DMS79 (cell line): Measurements from ENCODE around the gene CDC34.

Experiments used
- DNase-seq: peaks from one replicate; lab custom pipeline; 2025; lab: John Stamatoyannopoulos, UW

The CDC34 gene

DNA sequence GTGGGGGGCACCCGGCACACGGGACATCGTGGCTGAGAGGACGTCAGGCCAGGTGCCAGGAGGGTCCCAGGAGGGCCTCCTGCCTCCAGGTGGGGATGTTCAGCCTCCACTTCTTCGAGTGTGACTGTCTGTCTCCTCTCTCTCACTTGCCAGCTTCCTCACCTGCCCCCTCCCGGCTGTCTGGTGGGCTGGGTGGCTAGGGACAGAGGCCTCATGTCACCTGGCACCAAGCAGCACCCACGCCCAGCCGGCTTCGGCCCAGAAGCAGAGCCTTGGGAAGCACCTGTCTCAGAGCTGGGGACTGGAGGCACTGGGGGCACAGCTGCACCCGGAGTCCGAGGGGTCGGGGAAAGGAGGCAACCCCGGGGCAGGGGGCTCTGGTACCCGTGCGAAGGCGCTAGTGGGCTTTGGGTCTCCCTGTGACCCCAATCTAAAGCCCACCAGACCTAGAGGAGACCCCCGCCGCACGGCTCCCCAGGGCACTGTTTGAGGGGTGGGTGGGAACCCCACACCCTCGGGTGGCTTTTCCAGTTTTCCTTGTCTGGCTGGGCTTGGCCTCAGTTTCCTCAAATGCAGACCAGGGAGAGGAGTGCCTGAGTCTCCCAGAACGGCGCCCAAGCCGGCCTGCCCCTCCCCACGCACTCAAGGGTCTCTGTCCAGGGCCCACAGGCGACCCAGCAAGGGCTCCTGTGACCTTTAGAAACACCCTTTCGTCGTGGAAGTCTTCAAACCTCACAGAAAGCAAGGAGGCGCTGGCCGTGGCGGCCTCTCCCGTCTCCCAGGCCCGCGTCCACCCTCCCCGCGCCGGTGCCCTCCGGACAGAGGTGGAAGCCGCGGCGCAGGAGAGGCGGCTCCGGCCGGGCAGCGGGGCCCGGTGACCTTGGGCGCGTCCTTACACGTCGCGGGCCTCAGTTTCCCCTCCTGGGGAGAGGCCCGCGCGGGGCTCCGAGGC is 57.5 kb downstream of the CDC34 start:
- no peak for DNase-seq

DNA sequence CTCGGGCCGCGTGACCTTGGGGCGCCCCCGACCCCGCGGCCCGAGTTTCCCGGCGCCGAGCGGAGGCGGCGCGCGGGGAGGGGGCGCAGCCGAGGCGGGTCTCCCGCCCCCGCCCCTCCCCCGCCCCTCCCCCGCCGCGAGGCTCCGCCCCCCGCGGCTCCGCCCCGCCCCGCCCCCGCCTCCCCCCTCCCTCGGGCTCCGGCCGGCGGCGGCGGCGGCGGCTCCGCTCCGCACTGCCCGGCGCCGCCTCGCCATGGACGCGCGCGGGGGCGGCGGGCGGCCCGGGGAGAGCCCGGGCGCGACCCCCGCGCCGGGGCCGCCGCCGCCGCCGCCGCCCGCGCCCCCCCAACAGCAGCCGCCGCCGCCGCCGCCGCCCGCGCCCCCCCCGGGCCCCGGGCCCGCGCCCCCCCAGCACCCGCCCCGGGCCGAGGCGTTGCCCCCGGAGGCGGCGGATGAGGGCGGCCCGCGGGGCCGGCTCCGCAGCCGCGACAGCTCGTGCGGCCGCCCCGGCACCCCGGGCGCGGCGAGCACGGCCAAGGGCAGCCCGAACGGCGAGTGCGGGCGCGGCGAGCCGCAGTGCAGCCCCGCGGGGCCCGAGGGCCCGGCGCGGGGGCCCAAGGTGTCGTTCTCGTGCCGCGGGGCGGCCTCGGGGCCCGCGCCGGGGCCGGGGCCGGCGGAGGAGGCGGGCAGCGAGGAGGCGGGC is 58.3 kb downstream of the CDC34 start, which contains the start of gene HCN2:
Gene HCN2, plus strand, starts transcription at position 189 of the 703 bp plus-strand sequence. Its CDS starts 65 bp downstream, at position 254.
- no peak for DNase-seq

DNA sequence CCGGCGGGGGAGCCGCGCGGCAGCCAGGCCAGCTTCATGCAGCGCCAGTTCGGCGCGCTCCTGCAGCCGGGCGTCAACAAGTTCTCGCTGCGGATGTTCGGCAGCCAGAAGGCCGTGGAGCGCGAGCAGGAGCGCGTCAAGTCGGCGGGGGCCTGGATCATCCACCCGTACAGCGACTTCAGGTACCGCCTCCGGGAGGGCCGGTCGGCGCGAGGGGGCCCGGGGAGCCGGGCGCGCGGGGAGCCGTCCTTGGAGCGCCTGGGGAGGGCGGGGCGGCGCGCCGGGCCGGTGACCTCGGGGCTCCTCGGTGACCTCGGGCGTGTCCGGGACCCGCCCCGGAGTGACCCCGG is 58.8 kb downstream of the CDC34 start:
- no peak for DNase-seq

DNA sequence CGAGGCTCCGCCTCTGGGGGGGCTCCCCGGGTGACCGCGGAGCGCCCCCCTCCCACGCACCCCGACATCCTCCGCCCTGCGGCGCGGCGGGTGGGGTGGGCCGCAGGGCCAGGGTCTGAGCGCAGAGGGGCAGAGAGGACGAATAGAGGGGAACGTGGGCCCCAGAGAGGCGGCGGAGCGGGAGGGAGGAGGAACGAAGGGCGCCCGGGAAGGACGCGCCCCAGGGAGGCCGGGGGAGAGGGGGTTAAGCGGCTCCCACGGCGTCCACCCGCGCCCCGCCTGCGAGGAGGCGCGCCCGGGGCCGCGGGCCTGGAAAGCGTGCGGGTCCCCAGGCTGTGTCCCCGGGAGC is 59.2 kb downstream of the CDC34 start:
- DNase-seq, result no peak

DNA sequence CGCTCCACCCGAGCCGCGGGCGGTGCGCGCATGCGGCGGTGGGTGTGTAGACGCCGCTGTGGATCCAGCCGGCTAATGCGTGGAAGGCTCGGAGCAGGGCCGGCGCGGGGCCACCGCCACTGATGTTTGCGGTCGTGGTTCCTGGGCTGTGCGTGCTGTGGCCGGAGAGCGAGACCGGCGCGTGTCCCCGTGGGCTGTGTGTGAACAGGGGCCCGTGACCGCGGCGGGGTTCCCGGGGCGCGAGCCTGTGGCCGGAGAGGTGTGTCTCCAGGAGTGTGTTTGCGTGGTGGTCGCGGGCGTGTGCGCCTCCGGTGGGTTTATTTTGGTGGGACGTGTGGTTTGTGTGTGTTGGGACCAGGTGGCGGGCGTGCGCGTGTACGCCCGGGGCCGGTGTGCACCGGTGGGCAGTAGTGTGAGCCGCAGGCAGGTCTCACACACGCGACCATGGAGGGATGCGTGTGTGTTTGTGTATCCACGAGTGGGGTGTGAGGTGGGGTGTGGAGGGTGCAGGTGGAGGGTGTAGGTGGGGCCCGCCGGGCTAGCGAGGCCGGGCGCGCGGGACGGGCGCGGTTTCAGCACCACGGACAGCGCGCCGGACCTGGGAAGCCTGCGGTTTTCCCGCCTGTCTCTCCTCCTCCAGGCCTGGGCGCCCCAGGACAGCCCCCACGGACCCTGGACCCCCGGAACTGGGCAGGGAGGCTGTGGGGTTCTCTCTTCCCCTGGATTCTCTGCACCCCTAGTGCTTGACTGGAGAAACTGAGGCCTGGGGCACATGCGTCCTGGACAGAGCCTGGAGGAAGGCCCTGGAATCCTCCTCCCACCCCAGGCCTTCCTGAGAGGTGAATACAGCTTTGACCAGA is 59.8 kb downstream of the CDC34 start:
- DNase-seq, result no peak
